GM12878 (cell line): ENCODE measurements around the gene KLHL30.

Source experiments
- BRCA1 ChIP-seq: IDR thresholded peaks from 2 replicates; pipeline ENCODE4 v1.6.1; 2011; ENCODE audit warnings: low read depth, low read length, improper control_type of control experiment
- CEBPB ChIP-seq, 2 experiments: fragments of 150-350 bp in 1 of 2; IDR thresholded peaks; 2 replicates each; pipeline ENCODE4 v1.6.1; 2012 to 2014; ENCODE audit warnings: low read depth in 2 of 2, low read length in 2 of 2, borderline replicate concordance in 1 of 2, inconsistent platforms in 1 of 2
- EGR1 ChIP-seq, 2 experiments: IDR thresholded peaks; 1 replicate in 1 of 2; 2 replicates in 1 of 2; pipeline ENCODE4 v1.6.1; 2011 to 2012; ENCODE audit warnings: low read depth in 2 of 2, low read length in 2 of 2, borderline replicate concordance in 1 of 2, mild to moderate bottlenecking in 1 of 2, moderate library complexity in 1 of 2
- PBX3 ChIP-seq: IDR thresholded peaks from 2 replicates; pipeline ENCODE4 v1.6.1; 2011; ENCODE audit warnings: mild to moderate bottlenecking, low read depth, low read length, moderate library complexity; ENCODE audit not compliant: insufficient replicate concordance
- POLR2A ChIP-seq: IDR thresholded peaks from 2 replicates; pipeline ENCODE4 v1.6.1; 2011; ENCODE audit warnings: low read depth, mild to moderate bottlenecking, low read length
- SPI1 ChIP-seq: IDR thresholded peaks from 2 replicates; pipeline ENCODE4 v1.6.1; 2011; ENCODE audit warnings: low read depth, mild to moderate bottlenecking, low read length, moderate library complexity, borderline replicate concordance; ENCODE audit not compliant: insufficient read depth

- TF ChIP-seq SPI1 (no peak), POLR2A (no peak), BRCA1 (no peak), PBX3 (no peak), CEBPB (IDR thresholded peaks at IDR 0.05; ENCODE audit: borderline replicate concordance in 1 of 2, low read depth in 2 of 2, low read length in 2 of 2) (no peak), EGR1 (IDR thresholded peaks at IDR 0.05; ENCODE audit: borderline replicate concordance in 1 of 2, low read depth in 2 of 2, low read length in 2 of 2) (no peak)
Measured at GRCh38 chr2:238126775-238127164, 11.7 kb upstream of the KLHL30 start.
